ENCODE data around the gene MDK.

The MDK gene

DNA sequence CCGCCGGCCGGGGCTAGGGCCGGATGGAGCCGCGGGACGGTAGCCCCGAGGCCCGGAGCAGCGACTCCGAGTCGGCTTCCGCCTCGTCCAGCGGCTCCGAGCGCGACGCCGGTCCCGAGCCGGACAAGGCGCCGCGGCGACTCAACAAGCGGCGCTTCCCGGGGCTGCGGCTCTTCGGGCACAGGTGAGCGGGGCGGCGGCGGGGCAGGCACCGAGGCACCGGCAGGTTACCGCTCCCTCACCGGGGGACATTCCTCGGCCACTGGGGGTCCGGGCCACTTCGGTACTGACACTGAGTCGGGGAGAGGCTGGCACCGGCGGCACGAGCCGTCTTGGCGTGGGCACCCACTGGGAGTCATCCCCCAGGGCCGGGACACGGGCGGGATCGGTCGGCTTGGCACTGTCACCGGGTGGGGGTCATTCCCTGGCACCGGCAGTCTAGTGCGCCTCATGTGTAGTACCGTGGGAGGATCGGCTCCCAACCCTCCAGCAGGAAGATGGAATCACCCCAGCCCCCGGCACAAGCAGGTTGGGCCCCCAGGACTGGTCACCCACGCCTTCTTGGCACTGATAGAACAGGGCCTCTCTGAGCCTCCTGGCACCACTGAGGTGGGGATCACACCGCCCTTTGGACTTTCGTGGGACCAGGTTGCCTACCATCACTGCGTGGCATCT lies 33.7 kb upstream of the MDK start:
- DNase-seq (ENCODE audit: low read depth in 2 of 2), result no peak

DNA sequence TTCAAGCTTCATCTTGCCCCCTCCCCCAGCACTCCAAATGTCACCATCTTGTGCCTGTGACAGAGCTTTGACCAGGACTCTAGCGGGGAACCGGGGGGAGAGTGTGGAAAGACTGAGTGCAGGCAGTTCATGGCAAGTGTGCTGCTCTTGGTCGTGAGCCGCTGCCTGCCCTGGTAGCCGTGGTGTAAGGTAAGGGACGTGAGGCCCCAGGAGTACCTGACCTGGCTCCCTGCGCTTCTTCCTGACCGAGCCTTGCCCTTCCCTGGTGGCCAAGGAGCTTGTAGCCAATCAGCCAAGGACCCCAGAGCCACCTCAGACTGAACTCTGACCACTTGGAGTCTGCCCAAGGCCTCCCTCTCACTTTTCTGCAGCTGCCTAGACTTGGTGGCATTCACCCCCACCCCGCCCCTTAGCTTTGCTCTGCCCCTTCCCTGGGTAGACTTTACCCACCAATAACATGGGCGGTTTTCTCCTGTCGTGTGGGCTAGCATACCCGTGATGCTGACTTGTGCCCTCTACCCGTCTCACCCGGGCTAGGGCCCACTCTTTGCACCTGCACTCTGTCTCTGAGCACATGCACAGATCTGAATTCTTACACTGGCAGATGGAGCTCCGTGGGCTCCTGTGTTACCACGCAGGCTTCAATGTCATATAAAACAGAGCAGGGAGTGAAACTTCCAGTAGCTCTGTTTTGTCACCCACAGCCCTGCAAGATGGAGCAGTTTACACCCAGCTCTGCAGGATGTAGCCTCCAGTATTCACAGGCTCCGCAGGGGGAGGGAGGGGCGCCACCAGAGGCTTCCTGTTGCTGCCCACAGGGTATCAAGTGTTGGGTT lies 32.7 kb upstream of the MDK start:
- DNase-seq (ENCODE audit: low read depth in 2 of 2), result no peak

DNA sequence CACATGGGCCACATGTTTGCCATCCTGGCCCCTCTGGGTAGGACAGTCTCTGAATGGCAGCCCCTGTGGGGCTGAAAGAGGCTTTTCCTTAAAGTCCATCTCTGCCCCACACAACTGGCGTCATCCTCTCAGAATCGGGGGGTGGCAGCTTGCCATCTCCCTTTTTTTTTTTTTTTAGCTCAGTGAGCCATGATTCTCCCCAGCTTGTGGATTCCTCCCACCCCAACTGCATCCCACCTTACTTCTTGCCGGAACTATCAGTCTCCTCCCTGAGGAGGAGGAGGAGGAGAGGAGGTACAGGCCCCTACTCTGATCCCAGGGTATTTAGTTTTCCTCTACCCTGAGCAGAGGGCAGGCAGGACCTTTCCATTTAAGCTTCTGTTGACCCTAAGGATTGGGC lies 30.8 kb upstream of the MDK start:
- no peak for DNase-seq (ENCODE audit: low read depth in 2 of 2)

DNA sequence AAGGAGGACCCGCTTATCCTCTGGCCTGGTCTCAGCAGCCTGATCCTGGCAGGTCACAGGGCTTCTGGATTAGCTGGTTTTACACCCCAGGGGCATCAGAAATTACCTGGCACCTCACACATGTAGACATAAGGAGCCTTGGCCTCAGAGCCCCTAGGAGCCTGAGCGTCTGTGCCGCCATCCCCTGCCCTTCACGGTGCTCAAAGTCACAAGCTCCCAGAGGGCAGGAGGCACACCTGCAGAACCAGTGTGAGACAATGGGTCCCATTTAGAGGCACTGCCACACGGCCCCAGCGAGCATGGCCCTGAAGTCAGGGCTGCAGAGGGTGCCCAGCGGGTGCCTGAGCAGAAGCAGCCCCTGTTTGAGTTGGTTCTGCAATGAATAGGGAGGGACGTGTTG lies 30.3 kb upstream of the MDK start:
- DNase-seq (ENCODE audit: low read depth in 2 of 2), result no peak

DNA sequence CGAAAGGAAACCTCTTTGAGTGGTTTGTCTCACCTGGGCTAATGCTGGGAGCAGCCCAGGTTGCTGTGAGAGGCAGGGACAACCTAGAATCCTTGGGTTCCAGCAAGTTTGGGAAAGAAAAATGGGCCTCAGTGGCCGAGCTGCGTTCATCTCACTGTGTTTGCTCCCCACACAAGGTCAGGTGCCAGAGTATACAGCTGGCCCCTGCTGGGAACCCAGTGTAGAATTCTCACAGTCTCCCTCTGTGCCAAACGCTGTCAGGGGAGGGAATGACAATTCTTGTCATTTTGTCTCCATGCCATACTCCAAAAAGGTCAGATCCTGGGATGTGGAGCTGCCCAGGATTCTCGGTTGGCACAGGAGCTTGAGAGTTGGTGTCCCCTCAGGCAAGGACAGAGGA lies 29.9 kb upstream of the MDK start:
- no peak for DNase-seq (ENCODE audit: low read depth in 2 of 2)

DNA sequence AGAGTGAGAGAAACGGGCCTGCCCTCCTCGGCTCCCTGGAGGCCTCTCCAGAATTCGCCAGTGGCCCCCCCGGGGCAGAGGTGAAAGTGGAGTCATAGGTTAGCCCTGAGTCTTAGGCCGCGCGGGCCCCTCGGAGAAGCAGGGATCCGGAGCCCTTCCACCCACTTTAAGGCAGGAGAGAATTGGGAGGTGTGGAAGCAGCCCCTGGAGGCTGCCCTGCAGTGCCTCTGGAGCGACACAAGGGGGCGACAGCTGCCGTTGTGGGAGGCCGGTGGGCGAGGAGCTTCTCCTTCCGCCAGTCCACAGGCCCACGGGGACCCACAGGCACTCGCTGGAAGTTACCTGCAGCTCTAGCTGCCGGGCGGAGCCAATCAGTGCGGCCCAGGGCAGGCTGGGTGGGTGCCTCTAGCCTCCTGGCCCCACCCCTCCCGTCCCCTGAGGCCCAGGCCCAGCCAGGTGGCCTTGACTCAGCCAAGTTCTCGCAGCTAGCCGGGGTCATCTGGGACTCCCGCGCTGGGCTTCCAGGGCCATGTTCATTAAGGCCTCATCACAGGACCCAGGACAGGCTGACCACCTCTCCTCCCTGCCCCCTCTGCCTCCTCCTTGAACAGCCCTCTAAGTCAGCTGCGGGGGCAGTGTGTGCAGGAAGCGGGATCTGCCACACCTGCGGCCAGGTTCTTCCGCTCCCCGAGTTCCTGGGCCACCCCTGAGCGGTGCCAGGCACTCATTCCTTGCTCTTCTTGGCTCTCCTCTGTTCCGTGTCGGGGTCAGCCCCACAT lies 29.2 kb upstream of the MDK start:
- no peak for DNase-seq (ENCODE audit: low read depth in 2 of 2)

DNA sequence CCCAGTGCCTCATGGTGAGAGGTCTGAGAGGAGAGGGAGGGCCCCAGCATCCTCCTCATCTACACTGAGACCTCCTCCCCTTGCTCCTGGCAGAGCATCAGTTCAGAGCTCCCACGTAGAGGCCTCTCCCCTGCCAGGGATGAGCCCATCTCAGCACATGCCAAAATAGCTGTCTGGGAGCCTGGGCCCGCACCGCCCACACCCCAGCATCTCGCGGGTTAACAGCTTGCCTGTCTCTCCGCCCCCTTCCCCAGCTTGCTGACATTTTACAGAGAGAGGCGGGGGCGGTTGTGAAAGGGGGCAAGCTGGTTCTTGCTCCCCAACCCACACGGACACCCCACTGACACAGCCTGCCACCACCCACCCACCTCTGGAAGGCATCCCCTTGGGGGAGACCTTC lies 27.8 kb upstream of the MDK start:
- DNase-seq (ENCODE audit: low read depth in 2 of 2), result no peak

DNA sequence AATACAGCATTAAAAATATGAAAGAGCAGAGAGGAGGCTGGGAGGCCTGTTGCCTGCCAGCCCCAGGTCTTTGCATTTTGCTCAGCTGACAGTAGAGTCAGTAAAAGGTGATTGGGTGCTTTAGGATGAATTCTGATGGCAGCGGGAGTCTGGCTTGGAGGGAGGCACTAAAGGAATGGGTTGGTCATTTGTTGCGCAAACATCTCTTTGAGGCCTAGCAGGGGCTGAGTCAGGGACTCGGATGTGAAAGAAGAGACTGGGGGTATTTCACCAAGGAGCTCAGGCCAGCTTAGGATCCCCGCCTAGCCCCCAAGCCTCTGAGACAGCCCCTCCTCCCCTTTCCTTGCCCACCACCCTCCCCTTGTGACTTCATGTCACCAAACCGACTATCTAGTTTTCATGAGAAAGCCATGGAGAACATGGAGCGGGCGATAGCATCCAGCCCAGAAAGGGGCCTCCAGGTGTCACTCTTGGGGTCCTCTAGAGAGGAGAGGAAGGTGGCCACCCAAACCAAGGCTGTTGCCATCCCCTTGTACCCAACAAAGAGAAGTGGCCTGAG lies 24.5 kb upstream of the MDK start:
- no peak for DNase-seq (ENCODE audit: low read depth in 2 of 2)

DNA sequence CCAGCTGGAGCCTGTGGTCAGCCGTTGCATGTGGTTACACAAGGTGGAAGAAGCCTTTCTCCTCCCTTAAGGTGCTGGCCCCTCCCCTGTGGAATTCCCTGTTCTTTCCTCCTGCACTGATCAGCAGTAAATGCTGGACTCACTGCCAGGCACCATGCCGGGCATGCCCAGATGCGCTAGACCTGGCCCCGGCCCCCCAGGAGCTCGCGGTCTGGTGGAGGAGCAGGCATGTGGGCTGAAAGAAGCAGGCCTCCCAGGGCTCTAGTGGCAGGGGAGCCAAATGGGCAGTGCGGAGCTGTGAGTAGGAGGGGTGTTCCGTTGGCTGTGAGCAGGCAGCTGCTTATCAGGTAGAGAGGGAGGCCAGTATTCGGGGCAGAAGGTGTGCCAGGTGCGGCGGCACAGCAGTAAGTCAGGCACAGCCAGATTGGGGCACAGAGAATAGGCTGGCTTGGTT lies 24.0 kb upstream of the MDK start:
- DNase-seq (ENCODE audit: low read depth in 2 of 2), result no peak

DNA sequence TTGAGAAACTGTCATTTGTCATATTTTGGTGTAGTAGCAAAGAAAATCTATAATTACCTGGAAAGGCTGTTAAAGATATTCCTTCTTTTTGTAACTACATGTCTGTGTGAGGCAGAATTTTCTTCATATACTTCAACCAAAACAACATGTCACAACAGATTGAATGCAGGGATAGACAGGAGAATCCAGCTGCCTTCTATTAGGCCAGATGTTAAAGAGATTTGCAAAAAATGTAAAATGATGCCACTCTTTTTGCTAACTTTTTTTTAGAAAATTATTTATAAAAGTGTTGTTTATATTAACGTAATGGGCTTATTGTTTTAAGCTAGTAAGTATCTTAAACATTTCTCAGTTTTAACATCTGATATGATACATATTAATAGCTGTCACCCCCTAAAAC lies 21.5 kb upstream of the MDK start:
- no peak for DNase-seq (ENCODE audit: low read depth in 2 of 2)

DNA sequence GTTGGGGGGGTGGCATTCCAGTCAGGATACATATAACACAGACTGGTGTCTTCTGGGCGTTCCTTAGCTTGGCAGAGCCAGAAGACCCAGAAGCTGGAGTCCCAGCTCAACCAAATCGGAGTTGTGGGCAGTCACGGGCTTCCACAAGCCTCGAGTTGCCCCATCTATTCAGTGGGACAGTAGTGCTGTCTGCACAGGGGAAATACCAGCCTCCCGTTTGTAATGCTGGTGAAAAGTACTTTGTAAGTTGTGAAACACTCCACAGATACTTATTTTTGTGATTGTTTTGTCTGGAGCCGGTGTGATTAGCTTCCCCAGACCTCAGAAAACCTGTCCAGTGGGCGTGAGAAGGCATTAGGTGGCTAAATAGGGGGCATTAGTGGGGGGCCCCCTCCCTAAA lies 20.6 kb upstream of the MDK start:
- DNase-seq (ENCODE audit: low read depth in 2 of 2), result no peak

DNA sequence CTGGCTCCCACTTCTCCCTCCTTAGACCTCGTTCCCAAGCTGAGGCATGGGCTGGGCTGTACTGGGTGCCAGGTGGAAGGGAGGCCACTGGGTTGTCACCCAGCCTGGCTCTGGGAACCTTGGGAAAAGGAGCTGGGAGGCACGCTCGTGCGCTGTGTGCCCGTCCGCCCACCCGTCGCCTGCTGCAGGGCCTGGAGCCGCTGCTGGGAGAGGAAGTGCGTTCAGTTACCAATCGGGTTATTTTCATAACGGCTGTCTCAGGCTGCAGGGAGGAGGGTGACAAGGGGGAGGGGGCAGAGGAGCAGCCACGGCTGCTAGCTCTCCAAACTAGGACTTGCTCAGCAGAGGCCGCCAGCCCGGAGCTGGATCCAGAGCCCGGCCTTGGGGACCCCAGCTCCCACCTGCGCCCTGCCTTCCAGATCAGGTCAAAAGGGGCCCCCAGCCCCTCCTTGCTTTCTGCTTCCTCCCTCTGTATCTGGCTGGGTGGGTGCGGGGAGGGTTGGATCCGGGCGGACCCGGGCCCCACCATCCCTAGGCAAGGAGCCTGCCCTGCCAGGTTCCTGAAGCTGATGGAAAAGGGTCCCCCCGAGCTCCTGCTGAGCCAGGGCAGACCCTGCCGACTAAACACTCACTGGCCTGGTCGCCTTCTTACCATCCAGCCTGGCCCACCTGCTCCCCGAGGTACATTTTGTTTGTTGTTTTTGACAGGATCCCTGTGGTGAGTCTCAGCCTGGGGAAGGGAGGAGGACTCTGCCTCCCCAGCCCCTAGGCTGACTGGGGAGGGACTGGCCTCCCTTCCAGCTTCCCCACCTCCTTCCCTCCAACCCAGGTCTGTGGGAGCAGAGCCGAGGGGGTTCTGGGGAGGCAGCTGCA lies 19.9 kb upstream of the MDK start:
- DNase-seq (ENCODE audit: low read depth in 2 of 2), result no peak

DNA sequence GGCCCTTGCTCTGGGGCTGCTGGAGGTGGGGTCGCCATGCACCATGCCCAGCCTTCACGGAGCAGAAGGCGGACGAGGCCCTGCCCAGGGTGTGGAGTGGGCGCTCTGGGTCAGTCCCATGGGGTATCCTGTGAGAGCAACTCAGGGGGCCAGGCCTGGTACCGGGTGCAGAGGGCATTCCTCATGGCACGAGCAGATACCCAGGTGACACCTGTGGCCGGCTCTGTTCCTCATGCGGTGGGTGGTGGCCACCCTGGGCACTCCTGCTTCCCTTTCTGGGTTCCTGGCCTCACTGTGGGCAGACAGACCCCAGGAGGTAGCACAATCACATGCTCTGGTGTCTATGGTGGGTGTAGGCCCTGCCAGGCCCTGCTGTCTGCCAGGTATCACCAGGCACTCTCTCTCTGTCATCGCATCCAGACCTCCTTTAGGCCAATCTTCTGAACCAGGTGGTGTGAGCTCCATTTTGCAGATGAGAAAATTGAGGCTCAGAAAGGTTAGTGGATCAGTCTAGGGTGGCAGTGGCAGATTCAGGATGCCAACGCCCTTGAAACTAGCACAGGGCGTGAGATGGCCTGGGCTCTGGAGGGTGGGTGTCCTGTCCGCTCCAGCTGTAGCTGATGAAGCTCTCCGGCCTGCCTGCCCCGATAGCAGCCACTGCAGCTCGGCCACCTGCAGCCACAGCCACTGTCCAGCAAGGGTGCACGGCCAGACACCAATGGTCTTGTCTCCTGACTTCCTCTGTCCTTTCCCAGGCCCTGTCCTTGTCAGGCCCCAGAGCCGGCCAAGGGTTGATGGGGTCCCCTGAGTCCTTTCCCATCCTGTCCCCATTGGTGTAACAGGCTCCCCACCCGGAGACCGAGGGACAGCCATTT lies 19.1 kb upstream of the MDK start:
- no peak for DNase-seq (ENCODE audit: low read depth in 2 of 2)

DNA sequence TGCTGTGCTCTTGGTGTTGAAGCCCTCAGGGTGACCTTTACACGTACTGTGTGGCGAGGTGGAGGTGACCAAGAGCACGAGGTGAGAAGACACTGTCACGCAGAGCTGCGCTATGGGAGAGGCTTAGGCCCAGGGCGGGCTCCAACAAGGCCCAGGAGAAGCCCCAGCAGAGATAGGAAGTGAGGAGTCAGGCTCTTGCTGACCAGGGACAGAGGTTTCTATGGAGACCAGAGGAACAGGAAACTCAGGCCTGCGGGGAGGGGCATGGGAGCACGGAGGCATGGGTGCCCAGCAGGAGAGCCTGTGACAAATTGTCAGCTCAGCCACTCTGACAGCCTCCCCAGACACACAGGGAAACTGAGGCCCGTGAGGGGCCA lies 18.4 kb upstream of the MDK start:
- DNase-seq (ENCODE audit: low read depth in 2 of 2), result no peak

DNA sequence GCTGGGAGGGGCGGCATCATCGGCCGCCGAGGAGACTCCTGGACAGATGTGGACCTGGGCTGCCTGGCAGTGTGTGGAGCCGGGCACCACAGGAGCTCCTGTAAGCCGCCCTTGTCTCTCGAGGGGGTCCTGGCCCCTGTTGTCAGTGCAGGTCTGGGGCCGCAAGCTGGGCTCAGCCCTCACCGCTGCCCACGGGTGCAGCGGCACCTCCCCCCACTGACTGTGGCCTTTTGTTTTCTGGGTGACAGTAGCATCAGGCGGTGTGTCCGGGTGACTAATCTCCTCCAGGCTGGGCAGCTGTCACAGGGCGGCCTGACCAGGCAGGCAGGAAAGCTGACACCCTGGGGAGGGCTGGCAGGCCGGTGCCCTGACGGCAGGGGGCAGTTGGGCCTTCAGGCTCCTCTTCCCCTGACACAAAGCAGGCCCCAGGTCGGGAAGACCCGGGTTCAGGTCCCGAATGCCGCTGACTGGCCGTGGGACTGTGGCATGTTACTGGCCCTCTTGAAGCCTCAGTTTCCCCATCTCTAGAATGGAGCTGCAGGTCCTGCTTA lies 17.9 kb upstream of the MDK start:
- no peak for DNase-seq (ENCODE audit: low read depth in 2 of 2)

DNA sequence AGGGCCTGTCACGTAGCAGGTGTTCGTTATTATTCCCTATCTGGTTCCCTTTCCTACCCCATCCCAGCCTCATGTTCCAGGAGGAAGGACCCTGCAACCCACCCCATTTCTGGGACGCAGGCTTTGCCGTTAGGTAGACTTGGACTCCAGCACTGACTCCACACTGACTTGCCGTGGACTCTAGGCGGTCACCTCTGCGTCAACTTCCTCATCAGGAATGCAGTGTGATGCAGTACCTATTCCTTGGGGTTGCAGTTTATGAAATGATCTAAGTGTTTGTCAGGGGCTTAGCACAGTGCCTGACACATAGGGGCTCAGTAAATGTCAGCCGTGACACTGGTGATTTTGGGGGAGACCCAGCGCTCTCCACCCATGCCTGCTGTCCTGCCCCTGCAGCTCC lies 17.4 kb upstream of the MDK start:
- DNase-seq (ENCODE audit: low read depth in 2 of 2), result no peak

DNA sequence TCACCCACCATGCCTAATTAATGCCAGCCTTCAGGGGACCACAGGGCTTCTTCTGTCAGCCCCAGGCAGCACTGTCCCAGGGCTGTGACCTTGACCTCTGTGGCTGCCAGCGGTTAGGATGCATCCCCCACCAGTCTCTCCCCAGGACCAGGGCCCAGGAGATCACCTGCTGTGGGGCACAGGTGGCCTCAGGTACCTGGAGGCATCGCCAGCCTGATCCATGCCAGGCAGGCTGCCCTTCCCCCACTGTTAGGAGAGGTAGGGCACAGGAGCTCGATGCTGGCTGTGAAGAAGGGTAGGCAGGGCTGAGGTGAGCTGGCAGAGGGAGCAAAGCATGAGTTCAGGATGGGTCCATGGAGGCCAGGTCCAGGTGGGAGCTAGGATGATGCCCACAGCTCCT lies 16.7 kb upstream of the MDK start:
- DNase-seq (ENCODE audit: low read depth in 2 of 2), result no peak

DNA sequence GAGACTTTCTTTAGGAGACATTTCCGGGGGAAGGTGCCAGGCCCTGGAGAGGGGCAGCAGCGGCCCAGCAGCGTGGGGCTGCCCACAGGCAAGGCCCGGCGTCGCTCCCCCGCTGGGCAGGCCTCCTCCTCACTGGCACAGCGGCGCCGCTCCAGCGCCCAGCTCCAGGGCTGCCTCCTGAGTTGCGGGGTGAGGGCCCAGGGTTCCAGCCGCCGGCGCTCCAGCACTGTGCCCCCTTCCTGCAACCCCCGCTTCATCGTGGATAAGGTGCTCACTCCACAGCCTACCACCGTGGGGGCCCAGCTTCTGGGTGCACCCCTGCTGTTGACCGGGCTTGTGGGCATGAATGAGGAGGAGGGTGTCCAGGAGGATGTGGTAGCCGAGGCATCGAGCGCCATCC lies 15.2 kb upstream of the MDK start:
- DNase-seq (ENCODE audit: low read depth in 2 of 2), result no peak

DNA sequence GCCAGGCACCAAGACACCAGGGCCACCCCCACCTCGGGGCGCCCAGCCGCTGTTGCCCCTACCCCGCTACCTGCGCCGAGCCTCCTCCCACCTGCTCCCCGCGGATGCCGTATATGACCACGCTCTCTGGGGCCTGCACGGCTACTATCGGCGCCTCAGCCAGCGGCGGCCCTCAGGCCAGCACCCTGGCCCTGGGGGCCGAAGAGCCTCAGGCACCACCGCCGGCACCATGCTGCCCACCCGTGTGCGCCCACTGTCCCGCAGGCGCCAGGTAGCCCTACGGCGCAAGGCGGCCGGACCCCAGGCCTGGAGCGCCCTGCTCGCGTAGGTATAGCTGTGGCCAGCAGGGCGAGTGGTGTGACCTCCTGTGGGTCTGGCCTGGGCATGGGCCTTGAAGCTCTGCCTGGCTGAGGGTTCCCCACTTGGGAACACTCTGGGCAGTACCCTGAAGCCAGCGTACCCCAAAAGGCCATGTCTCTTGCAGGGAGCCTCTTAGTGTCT lies 14.8 kb upstream of the MDK start:
- no peak for DNase-seq (ENCODE audit: low read depth in 2 of 2)
